Activated CD4-positive, CD25-positive, alpha-beta regulatory T cell (primary cell): ENCODE data around the gene RNF149.
"Not testable (repeated sequence)": the region's sequence is repeated elsewhere in the genome, so short reads cannot be mapped to it uniquely, and the experiment has no call there.

Experiments used
- DNase-seq, 4 experiments: peaks; one replicate each; lab custom pipeline; 2025; lab: John Stamatoyannopoulos, UW

The RNF149 gene

DNA sequence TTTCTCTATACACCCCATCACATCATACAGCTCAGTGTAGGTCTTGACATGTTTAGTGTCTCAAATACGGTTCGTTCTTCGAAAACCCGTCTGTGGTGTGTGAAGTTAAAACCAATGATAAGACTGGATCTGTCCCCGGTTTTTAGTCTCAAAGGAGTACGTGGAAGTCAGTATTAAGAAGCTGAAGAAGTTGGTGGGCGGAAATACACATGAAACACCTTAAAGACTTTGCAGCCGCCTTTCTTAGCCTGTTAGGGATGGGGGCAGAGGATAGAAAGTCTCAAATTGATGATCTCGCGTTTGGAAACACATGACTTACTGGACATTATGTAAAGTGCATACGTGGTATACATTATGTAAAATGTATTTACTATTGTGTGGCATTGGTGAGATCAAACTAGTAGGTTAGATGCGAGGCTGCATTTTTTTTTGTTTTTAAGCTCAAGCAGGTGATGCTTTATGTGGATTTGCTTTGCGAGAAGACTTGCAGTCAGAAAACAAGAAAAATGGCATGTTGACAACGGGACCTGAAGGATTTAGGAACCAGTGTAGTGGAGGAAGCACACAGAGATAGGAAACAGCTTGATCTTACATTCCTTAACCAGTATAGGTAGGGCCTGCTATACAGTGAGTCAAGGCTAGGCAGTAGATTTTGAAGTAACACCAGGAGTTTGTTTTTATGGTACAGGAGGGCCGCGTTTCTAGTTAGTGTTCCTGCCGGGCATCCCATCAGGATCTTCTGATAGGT, 54.6 kb downstream of the RNF149 start:
- no peak for DNase-seq

- DNase-seq: peak; percentile 48 to 76 (median 61)
These were observed 55.3 kb downstream of the RNF149 start for GRCh38 chr2:101253013-101253702.

DNA sequence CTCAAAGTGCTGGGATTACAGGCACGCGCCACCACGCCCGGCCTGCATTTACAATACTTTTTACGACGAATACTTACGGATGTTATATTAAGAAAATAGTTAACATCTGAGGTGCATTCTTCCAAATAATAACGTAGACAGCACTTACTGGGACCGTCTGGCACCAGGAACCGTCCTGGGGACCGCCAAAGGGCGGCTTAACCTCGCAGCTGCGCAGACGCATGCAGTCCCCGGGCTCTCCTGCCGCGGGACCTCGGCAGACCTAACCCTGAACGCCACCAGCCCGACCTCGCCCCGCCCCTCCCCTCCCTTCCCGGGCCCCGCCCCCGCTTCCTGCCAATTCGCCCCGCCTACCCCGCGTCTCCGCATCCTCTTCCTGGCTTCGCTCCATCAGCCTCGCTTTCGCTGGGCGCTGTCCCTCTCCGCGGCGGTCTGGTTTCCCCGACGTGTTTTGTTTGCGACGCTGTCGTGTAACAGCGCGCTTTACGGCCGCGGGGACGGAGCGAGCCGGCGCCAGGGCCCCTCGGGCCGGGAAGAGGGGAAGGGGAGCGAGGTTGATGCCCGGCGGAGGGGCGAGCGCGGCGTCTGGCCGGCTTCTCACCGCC, 56.0 kb downstream of the RNF149 start, which contains the start of gene CNOT11:
Gene CNOT11 (plus strand): TSS at position 479 of the 605 bp plus-strand sequence. CDS start 79 bp downstream, at position 558.
- peak; percentile 97 to 98 (median 98) for DNase-seq

DNA sequence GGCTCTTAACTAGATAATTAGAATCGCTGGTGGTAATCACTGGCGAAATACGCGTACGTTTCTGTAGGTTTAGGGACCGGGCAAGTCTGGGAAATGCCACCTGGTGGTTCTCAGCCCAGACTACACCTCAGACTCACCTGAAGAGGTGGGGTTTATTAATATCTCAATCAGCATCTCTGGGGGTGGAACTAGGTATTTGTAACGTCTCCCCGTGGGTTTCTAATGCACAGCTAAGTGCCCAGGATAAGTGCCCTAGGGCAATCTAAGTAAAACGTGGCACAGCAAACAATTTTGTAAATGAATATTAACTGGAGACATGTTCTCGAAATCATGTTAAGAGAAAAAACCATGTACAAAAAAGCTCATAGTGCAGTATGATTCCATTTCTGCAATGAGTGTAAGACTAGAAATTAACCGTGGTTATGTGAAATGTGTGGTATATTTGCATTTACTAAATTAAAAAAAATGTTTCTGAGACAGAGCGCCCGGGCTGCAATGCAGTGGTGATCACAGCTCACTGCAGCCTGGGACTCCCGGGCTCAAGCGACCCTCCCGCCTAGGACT, 56.6 kb downstream of the RNF149 start:
- no peak for DNase-seq

GRCh38 chr2:101251246-101251781, 57.2 kb downstream of the RNF149 start:
- DNase-seq: not testable (repeated sequence)

DNA sequence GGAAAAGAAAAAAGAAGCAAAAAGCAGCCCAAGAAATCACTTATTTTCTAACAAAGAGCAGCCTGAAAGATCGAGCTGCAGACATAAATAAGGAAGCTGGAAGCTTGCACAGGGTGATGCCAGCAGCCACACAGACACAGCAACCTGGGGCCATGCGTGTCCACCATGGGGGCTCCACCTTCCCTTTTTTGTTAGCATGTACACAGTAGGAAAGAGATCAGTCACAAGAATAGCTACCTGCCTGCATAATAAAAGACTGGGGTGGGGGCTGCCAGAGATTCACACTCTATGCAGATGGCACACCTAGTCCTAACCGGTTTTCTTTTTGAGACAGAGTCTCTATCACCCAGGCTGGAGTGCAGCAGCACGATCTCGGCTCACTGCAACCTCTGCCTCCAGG, 58.7 kb downstream of the RNF149 start:
- no peak for DNase-seq

GRCh38 chr2:101248756-101249155, 59.7 kb downstream of the RNF149 start:
- DNase-seq: not testable (repeated sequence)

DNA sequence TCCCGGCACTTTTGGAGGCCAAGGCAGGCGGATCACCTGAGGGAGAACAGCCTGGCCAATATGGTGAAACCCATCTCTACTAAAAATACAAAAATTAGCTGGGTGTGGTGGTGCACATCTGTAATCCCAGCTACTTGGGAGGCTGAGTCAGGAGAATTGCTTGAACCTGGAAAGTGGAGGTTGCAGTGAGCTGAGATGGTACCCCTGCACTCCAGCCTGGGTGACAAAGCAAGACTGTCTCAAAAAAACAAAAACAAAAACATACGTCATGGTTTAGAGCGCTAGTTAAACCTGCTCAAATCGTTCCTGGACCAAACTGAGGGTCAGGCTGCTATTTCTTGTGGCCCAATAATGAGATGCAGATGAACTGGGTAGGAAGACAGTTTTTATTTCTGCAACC, 63.0 kb downstream of the RNF149 start:
- not testable (repeated sequence) for DNase-seq

GRCh38 chr2:101244899-101245298, 63.6 kb downstream of the RNF149 start:
- DNase-seq: not testable (repeated sequence)

- DNase-seq: not testable (repeated sequence)
These were observed 64.1 kb downstream of the RNF149 start for GRCh38 chr2:101244373-101244772.

DNA sequence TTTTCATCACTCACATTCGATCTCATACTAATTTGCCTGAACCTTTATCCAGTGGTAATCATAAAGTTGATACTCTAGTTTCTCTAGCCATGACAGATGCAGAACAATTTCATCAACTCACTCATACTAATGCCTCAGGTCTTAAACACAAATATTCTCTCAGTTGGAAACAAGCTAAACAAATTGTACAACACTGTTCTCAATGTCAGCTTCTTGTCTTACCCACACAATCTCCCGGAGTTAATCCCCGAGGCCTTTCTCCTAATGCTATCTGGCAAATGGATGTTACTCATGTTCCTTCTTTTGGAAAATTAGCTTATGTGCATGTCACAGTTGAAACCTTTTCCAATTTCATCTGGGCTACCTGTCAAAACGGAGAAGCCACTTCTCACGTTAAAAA, 67.3 kb downstream of the RNF149 start:
- DNase-seq: no peak

DNA sequence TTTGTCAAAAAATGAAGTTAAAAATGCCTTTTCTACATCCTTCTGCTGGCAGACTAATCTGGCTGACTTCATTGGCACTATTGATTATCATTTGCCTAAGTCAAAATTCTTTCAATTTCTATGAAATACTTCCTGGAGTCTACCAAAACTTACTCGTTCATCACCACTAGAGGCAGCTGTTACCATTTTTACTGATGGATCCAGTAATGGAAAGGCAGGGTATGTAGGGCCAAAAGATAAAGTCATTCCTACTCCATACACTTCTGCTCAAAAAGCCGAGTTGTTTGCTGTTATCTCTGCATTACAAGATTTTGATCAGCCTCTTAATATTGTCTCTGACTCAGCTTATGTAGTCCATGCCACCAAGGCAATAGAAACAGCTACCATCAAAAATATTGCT, 67.8 kb downstream of the RNF149 start:
- DNase-seq: not testable (repeated sequence)

- not testable (repeated sequence) for DNase-seq
These were observed 68.8 kb downstream of the RNF149 start for GRCh38 chr2:101239760-101240118.

GRCh38 chr2:101238930-101239759, 69.4 kb downstream of the RNF149 start:
- DNase-seq: no peak

GRCh38 chr2:101237944-101238343, 70.6 kb downstream of the RNF149 start:
- DNase-seq: not testable (repeated sequence)

DNA sequence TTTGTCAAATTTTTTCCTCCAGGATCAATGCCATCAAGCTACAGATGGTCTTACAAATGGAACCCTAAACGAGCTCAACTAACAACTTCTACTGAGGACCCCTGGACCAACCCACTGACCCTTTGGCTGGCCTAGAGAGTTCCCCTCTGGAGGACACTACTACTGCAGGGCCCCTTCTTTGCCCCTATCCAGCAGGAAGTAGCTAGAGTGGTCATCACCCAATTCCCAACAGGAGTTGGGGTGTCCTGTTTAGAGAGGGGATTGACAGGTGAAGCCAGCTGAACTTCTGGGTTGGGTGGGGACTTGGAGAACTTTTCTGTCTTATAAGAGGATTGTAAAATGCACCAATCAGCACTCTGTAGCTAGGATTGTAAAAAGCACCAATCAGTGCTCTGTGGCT, 72.5 kb downstream of the RNF149 start:
- DNase-seq: not testable (repeated sequence)

DNA sequence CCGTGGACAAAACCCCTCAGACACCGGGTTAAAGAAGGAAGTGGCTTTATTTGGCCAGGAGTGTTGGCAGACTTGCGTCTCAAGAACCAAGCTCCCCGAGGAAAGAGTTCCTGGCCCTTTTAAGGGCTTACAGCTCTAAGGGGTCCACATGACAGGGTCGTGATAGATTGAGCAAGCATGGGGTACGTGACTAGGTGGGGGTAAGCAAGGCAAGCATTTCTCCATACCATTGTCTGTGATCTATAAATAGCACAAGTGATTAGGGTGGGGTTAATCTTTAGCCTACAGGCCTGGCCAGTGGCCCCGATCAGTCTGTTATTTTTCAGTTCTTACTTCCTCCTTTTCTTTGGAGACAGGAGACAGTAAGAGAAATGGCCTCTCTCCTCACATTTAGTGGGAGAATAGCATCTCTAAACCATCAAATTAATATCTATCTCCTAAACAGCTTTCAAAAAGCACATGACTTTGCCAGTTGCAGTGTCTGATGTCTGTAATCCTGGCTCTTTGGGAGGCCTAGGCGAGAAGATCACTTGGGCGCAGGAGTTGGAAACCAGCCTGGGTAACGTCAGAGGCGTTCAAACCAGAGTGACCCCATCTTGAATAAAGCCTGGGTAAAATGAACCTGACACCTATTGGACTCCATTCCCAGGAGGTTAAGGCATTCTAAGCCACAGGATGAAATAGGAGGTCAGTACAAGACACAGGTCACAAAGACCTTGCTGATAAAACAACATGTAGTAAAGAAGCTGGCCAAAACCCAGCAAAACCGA, 74.1 kb downstream of the RNF149 start:
- DNase-seq: no peak

DNA sequence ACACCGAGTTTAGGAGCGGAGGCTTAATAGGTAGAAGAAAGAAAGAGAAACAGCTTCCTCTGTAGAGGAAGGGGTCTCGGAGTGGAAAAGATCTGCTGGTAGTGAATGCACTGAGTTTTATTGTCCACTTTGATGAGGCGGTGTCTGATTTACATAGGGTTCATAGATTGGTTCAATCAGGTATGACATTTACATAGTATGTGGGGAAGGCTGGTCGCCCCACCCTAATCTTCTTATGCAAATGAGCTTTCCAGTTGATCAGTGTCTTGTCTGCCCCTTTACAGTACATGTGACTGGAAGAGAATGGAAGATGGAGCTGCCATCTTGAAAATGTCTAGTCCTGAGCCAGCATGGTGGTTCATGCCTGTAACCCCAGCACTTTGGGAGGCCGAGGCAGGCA, 75.7 kb downstream of the RNF149 start:
- DNase-seq: no peak

DNA sequence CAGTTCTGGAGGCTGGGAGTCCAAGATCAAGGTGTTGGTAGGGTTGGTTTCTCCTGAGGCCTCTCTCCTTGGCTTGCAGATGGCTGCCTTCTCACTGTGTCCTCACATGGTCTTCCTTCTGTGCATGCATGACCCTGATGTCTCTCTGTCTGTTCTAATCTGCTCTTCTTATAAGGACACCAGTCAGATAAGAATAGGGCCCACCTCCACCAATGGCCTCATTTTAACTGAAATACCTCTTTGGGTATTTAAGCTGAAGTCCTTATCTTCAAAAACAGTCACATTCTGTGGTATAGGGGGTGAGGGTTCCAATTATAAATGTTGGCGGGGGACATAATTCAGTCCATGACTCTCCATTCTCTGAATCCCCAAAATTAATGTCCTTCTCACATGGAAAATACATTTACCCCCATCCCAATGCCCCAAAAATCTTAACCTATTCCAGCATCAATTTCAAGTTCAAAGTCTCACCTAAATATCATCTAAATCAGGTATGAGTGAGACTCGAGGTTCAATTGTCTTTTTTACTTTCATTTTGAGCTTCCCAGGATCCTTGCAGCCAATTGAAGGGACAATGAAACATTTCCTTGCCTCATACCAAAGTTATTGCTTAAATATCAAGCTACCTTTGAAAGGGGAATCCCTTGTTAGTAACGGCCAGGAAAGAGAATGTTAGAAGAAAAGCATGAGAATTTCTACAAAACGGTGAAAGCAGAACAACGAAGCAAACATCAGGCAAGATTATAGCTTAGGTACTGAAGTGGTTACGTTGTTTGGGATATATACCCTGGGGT, 76.4 kb downstream of the RNF149 start:
- no peak for DNase-seq

GRCh38 chr2:101231240-101231639, 77.3 kb downstream of the RNF149 start:
- no peak for DNase-seq
